NCI-H748 treated with DMSO at 0.1 percent for 48 hours (cell line): ENCODE results near the gene KDM8.

ENCODE experiments used
- DNase-seq: peaks from one replicate; lab custom pipeline; 2025; lab: John Stamatoyannopoulos, UW

The KDM8 gene

GRCh38 chr16:27270349-27270748 is 67.0 kb downstream of the KDM8 start:
- no peak for DNase-seq
